ENCODE data around the gene JPT1.

DNA sequence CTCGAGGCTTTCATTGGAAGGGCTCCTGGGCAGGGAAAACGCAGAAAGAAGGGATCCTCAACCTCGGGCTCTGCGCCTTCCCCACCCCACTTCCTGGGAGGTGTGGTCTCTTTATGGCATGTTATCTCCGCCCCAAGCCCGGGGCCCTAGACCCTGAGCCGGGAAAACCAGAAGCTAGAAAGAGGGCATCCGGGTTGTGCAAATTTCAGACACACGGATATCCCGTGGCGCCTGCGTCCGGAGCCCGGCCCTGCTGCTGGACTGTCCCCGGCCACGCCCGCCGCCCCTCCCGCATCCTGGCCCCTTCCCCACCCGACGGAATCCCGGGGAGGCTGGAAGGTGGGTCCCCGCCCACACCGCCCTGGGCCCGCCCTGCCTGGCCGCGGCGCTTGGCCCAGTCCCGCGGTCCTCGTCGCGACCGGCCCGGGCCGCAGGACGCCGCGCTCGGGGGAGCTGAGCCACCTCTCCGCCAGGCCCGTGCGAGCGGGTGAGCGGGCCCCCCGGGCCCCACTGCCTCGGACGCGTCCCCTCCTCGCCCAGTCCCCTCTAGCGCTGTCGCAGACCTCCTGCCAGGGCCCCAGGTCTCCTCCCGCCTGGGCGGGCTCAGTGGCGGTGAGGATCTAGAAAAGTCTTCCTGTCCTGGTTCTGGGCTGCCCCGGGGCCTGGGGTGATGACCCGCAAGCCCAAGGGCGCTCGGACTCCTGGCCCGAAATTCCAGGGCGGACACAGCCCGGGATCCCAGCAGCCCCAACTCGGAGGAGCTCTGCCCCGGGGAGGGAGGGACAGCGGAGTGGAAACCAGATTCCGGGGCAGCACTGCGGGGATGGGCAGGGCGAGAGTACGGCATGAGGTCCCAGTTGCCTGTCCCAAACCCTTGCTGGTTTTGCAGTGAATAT is 66.5 kb downstream of the JPT1 start, which contains the start of gene SLC16A5:
- TF ChIP-seq, protein P1, sequence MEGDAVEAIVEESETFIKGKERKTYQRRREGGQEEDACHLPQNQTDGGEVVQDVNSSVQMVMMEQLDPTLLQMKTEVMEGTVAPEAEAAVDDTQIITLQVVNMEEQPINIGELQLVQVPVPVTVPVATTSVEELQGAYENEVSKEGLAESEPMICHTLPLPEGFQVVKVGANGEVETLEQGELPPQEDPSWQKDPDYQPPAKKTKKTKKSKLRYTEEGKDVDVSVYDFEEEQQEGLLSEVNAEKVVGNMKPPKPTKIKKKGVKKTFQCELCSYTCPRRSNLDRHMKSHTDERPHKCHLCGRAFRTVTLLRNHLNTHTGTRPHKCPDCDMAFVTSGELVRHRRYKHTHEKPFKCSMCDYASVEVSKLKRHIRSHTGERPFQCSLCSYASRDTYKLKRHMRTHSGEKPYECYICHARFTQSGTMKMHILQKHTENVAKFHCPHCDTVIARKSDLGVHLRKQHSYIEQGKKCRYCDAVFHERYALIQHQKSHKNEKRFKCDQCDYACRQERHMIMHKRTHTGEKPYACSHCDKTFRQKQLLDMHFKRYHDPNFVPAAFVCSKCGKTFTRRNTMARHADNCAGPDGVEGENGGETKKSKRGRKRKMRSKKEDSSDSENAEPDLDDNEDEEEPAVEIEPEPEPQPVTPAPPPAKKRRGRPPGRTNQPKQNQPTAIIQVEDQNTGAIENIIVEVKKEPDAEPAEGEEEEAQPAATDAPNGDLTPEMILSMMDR (IDR thresholded peaks at IDR 0.05; ENCODE audit: low read length): no peak
- no peak for TF ChIP-seq EZH2 (optimal IDR thresholded peaks at IDR 0.05; ENCODE audit: low read depth, low read length)
